ENCODE measurements around the gene DSTYK. TPM values are rescaled to one million over a fixed set of nuclear protein-coding genes. Genes with fewer than 3 reads are reported as not detected.

Gene DSTYK
- total and polyA plus RNA-seq, 4 donors: 3.5 to 19.3 (median 7.1) TPM

DNA sequence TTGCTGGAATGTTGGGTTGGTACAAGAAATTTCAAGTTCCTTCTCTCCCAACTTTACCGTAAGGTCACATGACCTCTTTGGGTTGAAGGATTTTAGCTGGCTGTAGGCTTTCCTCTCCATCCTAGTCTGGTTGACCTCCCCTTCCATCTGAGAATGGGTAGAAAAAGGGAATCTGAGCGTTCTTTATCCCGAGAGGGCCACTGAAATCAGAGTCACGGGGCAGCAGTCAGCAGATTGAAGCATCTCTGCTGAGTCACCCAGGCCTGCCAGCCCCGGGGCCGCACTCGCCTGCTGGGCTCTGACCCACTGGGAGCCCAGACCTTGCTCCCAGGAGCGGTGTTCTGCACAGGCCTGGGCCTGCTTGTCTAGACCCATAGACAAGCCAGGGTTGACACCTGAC lies 47.2 kb upstream of the DSTYK start:
- ATAC-seq (ENCODE audit: insufficient read depth, low FRiP score): no peak
- DNase-seq: no peak
- Histone ChIP-seq H3K9me3 (ENCODE audit: control insufficient read depth in 4 of 4, insufficient read depth in 3 of 4, low read length in 3 of 4) (no peaks in the 10 kb centered on the region), H3K4me1 (ENCODE audit: control insufficient read depth in 5 of 5, insufficient read depth in 5 of 5, low read length in 5 of 5) (peaks cover 0 to 30% (median 17%) of the 10 kb centered on the region in 5 donors), H3K27me3 (ENCODE audit: control insufficient read depth in 3 of 3, insufficient read depth in 3 of 3, low read length in 2 of 3) (no peaks in the 10 kb centered on the region), H3K36me3 (ENCODE audit: control insufficient read depth in 4 of 4, insufficient read depth in 4 of 4, low read length in 4 of 4) (no peaks in the 10 kb centered on the region), H3K4me3 (no peak overlapping the region), H3K9ac (ENCODE audit: insufficient read depth in 1 of 2, low read length in 2 of 2) (no peak overlapping the region), H3K27ac (ENCODE audit: low read depth in 1 of 2, low read length in 1 of 2) (no peak overlapping the region)
- WGBS, 2 donors: 75 to 87% methylated on average over 8 of the region's 8 CpGs
- TF ChIP-seq CTCF (IDR thresholded peaks at IDR 0.05; ENCODE audit: control extremely low read depth, extremely low read depth): no peak

- ATAC-seq (ENCODE audit: insufficient read depth, low FRiP score): no peak
- no peak overlapping the region for H3K4me3 ChIP-seq
- DNase-seq: no peak
- TF ChIP-seq CTCF (IDR thresholded peaks at IDR 0.05; ENCODE audit: control extremely low read depth, extremely low read depth): no peak
- no peaks in the 10 kb centered on the region for H3K27me3 ChIP-seq (ENCODE audit: control insufficient read depth in 3 of 3, insufficient read depth in 3 of 3, low read length in 2 of 3)
- 67 to 72% methylated on average over 7 of the region's 7 CpGs for WGBS, 2 donors
- H3K4me1 ChIP-seq (ENCODE audit: control insufficient read depth in 5 of 5, insufficient read depth in 5 of 5, low read length in 5 of 5): peaks cover 0 to 30% (median 17%) of the 10 kb centered on the region in 5 donors
- H3K9ac ChIP-seq (ENCODE audit: insufficient read depth in 1 of 2, low read length in 2 of 2): no peak overlapping the region
- H3K27ac ChIP-seq (ENCODE audit: low read depth in 1 of 2, low read length in 1 of 2): no peak overlapping the region
- no peaks in the 10 kb centered on the region for H3K9me3 ChIP-seq (ENCODE audit: control insufficient read depth in 4 of 4, insufficient read depth in 3 of 4, low read length in 3 of 4)
- H3K36me3 ChIP-seq (ENCODE audit: control insufficient read depth in 4 of 4, insufficient read depth in 4 of 4, low read length in 4 of 4): no peaks in the 10 kb centered on the region
Measured at GRCh38 chr1:205258261-205258691, 46.8 kb upstream of the DSTYK start.

DNA sequence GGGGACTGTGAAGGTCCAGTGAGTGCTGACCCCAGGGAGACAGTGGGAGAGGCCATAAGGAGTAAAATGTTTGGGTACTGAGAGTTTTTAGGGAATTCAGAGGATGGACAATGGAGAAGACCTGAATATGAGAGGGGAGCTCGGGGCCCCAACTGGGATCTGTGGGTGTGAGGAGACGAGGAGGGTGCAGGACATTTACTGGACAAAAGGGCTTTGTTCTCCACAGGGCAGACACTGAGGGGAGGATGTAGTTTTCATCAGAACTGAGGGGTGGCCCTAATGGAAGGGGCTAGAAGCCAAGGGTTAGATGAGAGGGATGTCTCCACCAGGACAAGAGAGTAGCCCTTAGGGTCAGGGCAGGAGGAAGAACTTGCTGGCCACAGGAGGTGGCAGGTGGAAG lies 46.2 kb upstream of the DSTYK start:
- 83 to 91% methylated on average over 2 of the region's 2 CpGs for WGBS, 2 donors
- H3K4me3 ChIP-seq: no peak overlapping the region
- TF ChIP-seq CTCF (IDR thresholded peaks at IDR 0.05; ENCODE audit: control extremely low read depth, extremely low read depth): no peak
- no peak overlapping the region for H3K27ac ChIP-seq (ENCODE audit: low read depth in 1 of 2, low read length in 1 of 2)
- no peak overlapping the region for H3K9ac ChIP-seq (ENCODE audit: insufficient read depth in 1 of 2, low read length in 2 of 2)
- peaks cover 0 to 27% (median 14%) of the 10 kb centered on the region in 5 donors for H3K4me1 ChIP-seq (ENCODE audit: control insufficient read depth in 5 of 5, insufficient read depth in 5 of 5, low read length in 5 of 5)
- no peaks in the 10 kb centered on the region for H3K27me3 ChIP-seq (ENCODE audit: control insufficient read depth in 3 of 3, insufficient read depth in 3 of 3, low read length in 2 of 3)
- no peaks in the 10 kb centered on the region for H3K9me3 ChIP-seq (ENCODE audit: control insufficient read depth in 4 of 4, insufficient read depth in 3 of 4, low read length in 3 of 4)
- ATAC-seq (ENCODE audit: insufficient read depth, low FRiP score) (no peak), DNase-seq (no peak)
- H3K36me3 ChIP-seq (ENCODE audit: control insufficient read depth in 4 of 4, insufficient read depth in 4 of 4, low read length in 4 of 4): no peaks in the 10 kb centered on the region

- Histone ChIP-seq H3K4me1 (ENCODE audit: control insufficient read depth in 5 of 5, insufficient read depth in 5 of 5, low read length in 5 of 5) (peaks cover 0 to 21% (median 8%) of the 10 kb centered on the region in 5 donors), H3K9me3 (ENCODE audit: control insufficient read depth in 4 of 4, insufficient read depth in 3 of 4, low read length in 3 of 4) (no peaks in the 10 kb centered on the region), H3K4me3 (no peak overlapping the region), H3K27me3 (ENCODE audit: control insufficient read depth in 3 of 3, insufficient read depth in 3 of 3, low read length in 2 of 3) (no peaks in the 10 kb centered on the region), H3K27ac (ENCODE audit: low read depth in 1 of 2, low read length in 1 of 2) (no peak overlapping the region), H3K9ac (ENCODE audit: insufficient read depth in 1 of 2, low read length in 2 of 2) (no peak overlapping the region), H3K36me3 (ENCODE audit: control insufficient read depth in 4 of 4, insufficient read depth in 4 of 4, low read length in 4 of 4) (no peaks in the 10 kb centered on the region)
- no peak for DNase-seq
- no peak for ATAC-seq (ENCODE audit: insufficient read depth, low FRiP score)
- TF ChIP-seq CTCF (IDR thresholded peaks at IDR 0.05; ENCODE audit: control extremely low read depth, extremely low read depth): no peak
- WGBS, 2 donors: 92 to 97% methylated on average over 19 of the region's 19 CpGs
Measured at GRCh38 chr1:205256951-205257625, 45.6 kb upstream of the DSTYK start.

Measured in lung (tissue), 12 donors.